ENCODE results near the gene KRTAP1-1. TPM values are rescaled to one million over a fixed set of nuclear protein-coding genes. Genes with fewer than 3 reads are reported as not detected.

Gene KRTAP1-1
- total and polyA plus RNA-seq, 2 of the 4 experiments (the other 2 are of a cell fraction) = 0.90 to 1.2 TPM

DNA sequence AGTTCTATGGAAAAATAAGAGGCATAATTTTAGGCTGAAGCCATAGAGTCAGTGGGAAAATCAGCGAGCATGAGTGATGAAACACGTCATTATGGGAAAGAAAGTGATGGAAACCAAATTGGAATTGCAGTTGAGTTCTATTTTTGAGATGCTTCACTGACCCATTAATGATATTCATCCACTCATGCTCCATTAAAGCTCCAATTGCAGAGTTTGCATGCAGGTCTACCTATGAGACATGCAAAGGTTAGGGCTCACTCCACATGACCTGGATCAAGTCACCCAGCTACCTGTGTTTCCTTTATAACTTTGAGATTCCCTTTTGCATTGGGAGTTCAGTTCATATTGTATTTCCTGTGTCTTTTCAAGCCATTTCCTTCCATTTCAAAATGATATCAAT is 32.4 kb upstream of the KRTAP1-1 start:
- WGBS, 2 experiments (ENCODE audit: extremely low coverage in 2 of 2, insufficient read length in 1 of 2) = no CpG with 5 or more reads among the region's 2 CpGs
- no peak overlapping the region for H2AFZ ChIP-seq (replicated peaks; ENCODE audit: low read length, poor library complexity)
- POLR2A ChIA-PET (ENCODE audit: unreplicated experiment) = no interaction called here
- no peaks in the 10 kb centered on the region for H3K9me1 ChIP-seq (ENCODE audit: insufficient read depth, low read length)
- no peak overlapping the region for H3K18ac ChIP-seq (ENCODE audit: low read depth, low read length)
- H2BK15ac ChIP-seq (ENCODE audit: low read depth, low read length) = no peak overlapping the region
- H3K79me1 ChIP-seq (ENCODE audit: low read depth in 1 of 2, low read length in 2 of 2) = no peaks in the 10 kb centered on the region
- H3K23ac ChIP-seq (ENCODE audit: low read depth, low read length) = no peak overlapping the region
- no peak for DNase-seq
- H4K20me1 ChIP-seq (ENCODE audit: insufficient read depth, low read length) = no peaks in the 10 kb centered on the region
- intact Hi-C loops (cut with micrococcal nuclease) (no loop called here), dilution Hi-C loops (cut with HindIII; ENCODE audit: low sequenced_read_pairs, unreplicated experiment) (no loop called here), in situ Hi-C loops (cut with MboI; ENCODE audit: low sequenced_read_pairs) (no loop called here)
- H2AK9ac ChIP-seq (replicated peaks; ENCODE audit: low read depth, low read length, poor library complexity) = no peak overlapping the region
- H3K4me3 ChIP-seq (ENCODE audit: insufficient read depth, low read depth, low read length) = no peak overlapping the region
- H3K14ac ChIP-seq (replicated peaks; ENCODE audit: low read depth, low read length) = no peak overlapping the region
- no peak overlapping the region for H3K27ac ChIP-seq (ENCODE audit: insufficient read depth, low read length)
- no peak overlapping the region for H2BK120ac ChIP-seq (ENCODE audit: low read depth, low read length)
- H4K91ac ChIP-seq (ENCODE audit: insufficient read depth, low read depth, low read length) = no peak overlapping the region
- no peak overlapping the region for H3K56ac ChIP-seq (ENCODE audit: extremely low read depth, insufficient read depth, low read length)
- no peaks in the 10 kb centered on the region for H3K4me1 ChIP-seq (ENCODE audit: control insufficient read depth, insufficient read depth, low read length)
- H4K5ac ChIP-seq (ENCODE audit: low read depth, low read length) = no peak overlapping the region
- H3K36me3 ChIP-seq (ENCODE audit: control insufficient read depth, insufficient read depth, low read length) = no peaks in the 10 kb centered on the region
- TF ChIP-seq BHLHE40 (IDR thresholded peaks at IDR 0.05; ENCODE audit: low read depth, low read length) (no peak), CEBPB (IDR thresholded peaks at IDR 0.05; ENCODE audit: low read depth, low read length) (no peak), RCOR1 (IDR thresholded peaks at IDR 0.05; ENCODE audit: insufficient replicate concordance, low read length) (no peak), RAD21 (IDR thresholded peaks at IDR 0.05; ENCODE audit: low read length) (no peak)
- TF ChIP-seq, protein P1, sequence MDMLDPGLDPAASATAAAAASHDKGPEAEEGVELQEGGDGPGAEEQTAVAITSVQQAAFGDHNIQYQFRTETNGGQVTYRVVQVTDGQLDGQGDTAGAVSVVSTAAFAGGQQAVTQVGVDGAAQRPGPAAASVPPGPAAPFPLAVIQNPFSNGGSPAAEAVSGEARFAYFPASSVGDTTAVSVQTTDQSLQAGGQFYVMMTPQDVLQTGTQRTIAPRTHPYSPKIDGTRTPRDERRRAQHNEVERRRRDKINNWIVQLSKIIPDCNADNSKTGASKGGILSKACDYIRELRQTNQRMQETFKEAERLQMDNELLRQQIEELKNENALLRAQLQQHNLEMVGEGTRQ (IDR thresholded peaks at IDR 0.05; ENCODE audit: low read depth, low read length) = no peak
- TF ChIP-seq, protein P2, sequence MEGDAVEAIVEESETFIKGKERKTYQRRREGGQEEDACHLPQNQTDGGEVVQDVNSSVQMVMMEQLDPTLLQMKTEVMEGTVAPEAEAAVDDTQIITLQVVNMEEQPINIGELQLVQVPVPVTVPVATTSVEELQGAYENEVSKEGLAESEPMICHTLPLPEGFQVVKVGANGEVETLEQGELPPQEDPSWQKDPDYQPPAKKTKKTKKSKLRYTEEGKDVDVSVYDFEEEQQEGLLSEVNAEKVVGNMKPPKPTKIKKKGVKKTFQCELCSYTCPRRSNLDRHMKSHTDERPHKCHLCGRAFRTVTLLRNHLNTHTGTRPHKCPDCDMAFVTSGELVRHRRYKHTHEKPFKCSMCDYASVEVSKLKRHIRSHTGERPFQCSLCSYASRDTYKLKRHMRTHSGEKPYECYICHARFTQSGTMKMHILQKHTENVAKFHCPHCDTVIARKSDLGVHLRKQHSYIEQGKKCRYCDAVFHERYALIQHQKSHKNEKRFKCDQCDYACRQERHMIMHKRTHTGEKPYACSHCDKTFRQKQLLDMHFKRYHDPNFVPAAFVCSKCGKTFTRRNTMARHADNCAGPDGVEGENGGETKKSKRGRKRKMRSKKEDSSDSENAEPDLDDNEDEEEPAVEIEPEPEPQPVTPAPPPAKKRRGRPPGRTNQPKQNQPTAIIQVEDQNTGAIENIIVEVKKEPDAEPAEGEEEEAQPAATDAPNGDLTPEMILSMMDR (conservative IDR thresholded peaks at IDR 0.05; ENCODE audit: low read depth, low read length) = no peak
- H3K27me3 ChIP-seq (ENCODE audit: control insufficient read depth, insufficient read depth, low read length) = no peaks in the 10 kb centered on the region
- no peak overlapping the region for H3K4ac ChIP-seq (ENCODE audit: low read depth, low read length)
- H3K9ac ChIP-seq (ENCODE audit: low read depth, low read length) = no peak overlapping the region
- no peak overlapping the region for H2BK5ac ChIP-seq (ENCODE audit: low read depth, low read length, poor library complexity, severe bottlenecking)
- no peak overlapping the region for H3K4me2 ChIP-seq (ENCODE audit: low read depth, low read length)
- CTCF ChIA-PET = no interaction called here
- BruUV-seq (replicated peaks) = no TSS peak
- H2BK20ac ChIP-seq (ENCODE audit: low read depth, low read length) = no peak overlapping the region
- no peaks in the 10 kb centered on the region for H3K9me3 ChIP-seq (ENCODE audit: control insufficient read depth, insufficient read depth, low read length)
- H2AK5ac ChIP-seq (ENCODE audit: low read depth, low read length) = no peak overlapping the region
- ATAC-seq (ENCODE audit: low read depth) = no peak
- no peak overlapping the region for H4K8ac ChIP-seq (ENCODE audit: low read depth in 2 of 2, low read length in 2 of 2)
